K562 (cell line): ENCODE data around the gene DNAJC25. TPM values are rescaled to one million over a fixed set of nuclear protein-coding genes. Genes with fewer than 3 reads are reported as not detected.

Source experiments
- ATAC-seq: fragments of 200-7000 bp; cut with Tn5 transposase; 3 replicates; pipeline ENCODE4 v1.9.1; 2020; ENCODE audit warnings: moderate library complexity
- BruUV-seq: library from RNA; stranded (reverse); fragments of 400-500 nt; replicated peaks from 2 replicates; lab custom pipeline; 2021; lab: Mats Ljungman, UMichigan
- CTCF ChIA-PET: fragments of 300-600 bp; formaldehyde crosslinking; extraction: SDS; loops from one replicate; lab custom pipeline; 2021; ENCODE audit warnings: low intra/inter-chr PET ratio; lab: Yijun Ruan, JAX
- POLR2A ChIA-PET: fragments of 300-600, 350-650 bp; sonication (Branson Sonifier 250); formaldehyde crosslinking; extraction: SDS; loops from one replicate; lab custom pipeline; 2021; ENCODE audit warnings: antibody characterized with exemption, inconsistent platforms; lab: Yijun Ruan, JAX
- DNase-seq, 4 experiments: peaks; one replicate each; pipeline versions ENCODE4 v3.0.0 to v3.0.0-alpha.2; 2011 to 2018; ENCODE audit warnings: low spot score in 3 of 4, mixed read lengths in 3 of 4; ENCODE audit errors: extremely low read depth in 1 of 4
- FAIRE-seq: peaks from 2 replicates; lab custom pipeline; 2011; peaks lifted over from hg19 to GRCh38; lab: Jason Lieb, UNC
- H2AFZ ChIP-seq: 2 replicates; pipeline ENCODE4 v1.6.0; 2011; ENCODE audit warnings: low read depth, low read length, control low read depth, inconsistent platforms
- H3K27ac ChIP-seq: fragments of 200-600 bp; 3 replicates; pipeline ENCODE4 v1.8.0; 2011; ENCODE audit warnings: low read depth, mild to moderate bottlenecking, control low read depth, inconsistent platforms, low read length, moderate library complexity, mixed read lengths; ENCODE audit errors: extremely low read depth
- H3K27me3 ChIP-seq, 2 experiments: fragments of 300-600 bp in 1 of 2; 2 replicates in 1 of 2; 3 replicates in 1 of 2; pipeline versions ENCODE4 v1.6.0 to v1.8.0; 2011; ENCODE audit warnings: inconsistent platforms in 2 of 2, low read length in 2 of 2, mild to moderate bottlenecking in 1 of 2, mixed read lengths in 1 of 2, moderate library complexity in 1 of 2; ENCODE audit not compliant: control insufficient read depth in 2 of 2, insufficient read depth in 2 of 2
- H3K36me3 ChIP-seq: fragments of 300-600 bp; 3 replicates; pipeline ENCODE4 v1.8.0; 2011; ENCODE audit warnings: mild to moderate bottlenecking, low read length, inconsistent platforms; ENCODE audit not compliant: control insufficient read depth, insufficient read depth
- H3K4me1 ChIP-seq, 2 experiments: fragments of 200-600 bp in 1 of 2; replicated peaks in 1 of 2; 2 replicates in 1 of 2; 3 replicates in 1 of 2; pipeline versions ENCODE4 v1.5.1 to v1.8.0; 2011; ENCODE audit warnings: inconsistent platforms in 2 of 2, low read length in 2 of 2, mild to moderate bottlenecking in 1 of 2, mixed read lengths in 1 of 2, moderate library complexity in 1 of 2; ENCODE audit not compliant: control insufficient read depth in 2 of 2, insufficient read depth in 2 of 2
- H3K4me2 ChIP-seq: 2 replicates; pipeline ENCODE4 v1.6.1; 2011; ENCODE audit warnings: low read length, control low read depth, inconsistent platforms, mixed read lengths; ENCODE audit not compliant: insufficient read depth
- H3K4me3 ChIP-seq: fragments of 200-600 bp; sonication (generic), shearing (Covaris generic); 2 replicates; pipeline ENCODE4 v1.5.1; 2016; ENCODE audit warnings: control low read depth, inconsistent platforms
- H3K79me2 ChIP-seq: fragments of 200-600 bp; 3 replicates; pipeline ENCODE4 v1.8.0; 2011; ENCODE audit warnings: low read length, inconsistent platforms; ENCODE audit not compliant: control insufficient read depth, insufficient read depth
- H3K9ac ChIP-seq, 2 experiments: 2 replicates each; pipeline versions ENCODE4 v1.6.0 to v1.6.1; 2011; ENCODE audit warnings: low read depth in 2 of 2, low read length in 2 of 2, control low read depth in 1 of 2, inconsistent platforms in 1 of 2, mild to moderate bottlenecking in 1 of 2, mixed read lengths in 1 of 2; ENCODE audit not compliant: insufficient read depth in 1 of 2
- H3K9me1 ChIP-seq: one replicate; pipeline ENCODE4 v1.6.0; 2011; ENCODE audit warnings: inconsistent platforms, mild to moderate bottlenecking, low read length, moderate library complexity; ENCODE audit not compliant: control insufficient read depth, insufficient read depth
- H3K9me3 ChIP-seq: replicated peaks from 2 replicates; pipeline ENCODE4 v1.5.1; 2011; ENCODE audit warnings: low read depth, low read length, inconsistent platforms; ENCODE audit not compliant: control insufficient read depth, insufficient read depth
- H4K20me1 ChIP-seq: replicated peaks from 2 replicates; pipeline ENCODE4 v1.6.1; 2011; ENCODE audit warnings: low read length, inconsistent platforms, mixed read lengths; ENCODE audit not compliant: control insufficient read depth, insufficient read depth
- CC2D1A ChIP-seq: fragments of 450-650 bp; IDR thresholded peaks from 2 replicates; pipeline ENCODE4 v1.6.1; 2017; ENCODE audit warnings: mild to moderate bottlenecking
- FOS ChIP-seq: IDR thresholded peaks from 3 replicates; pipeline ENCODE4 v1.6.1; 2011; ENCODE audit not compliant: insufficient read length; ENCODE audit errors: extremely low read depth
- HDAC6 ChIP-seq: IDR thresholded peaks from 2 replicates; pipeline ENCODE4 v1.6.1; 2012; ENCODE audit warnings: low read depth, mild to moderate bottlenecking, control low read depth, inconsistent platforms, low read length, moderate library complexity
- MAZ ChIP-seq, 2 experiments: fragments of 450-650 bp in 1 of 2; sonication (generic) in 1 of 2; formaldehyde crosslinking; IDR thresholded peaks in 1 of 2; conservative IDR thresholded peaks in 1 of 2; 2 replicates each; pipeline versions ENCODE4 v1.4.0 to v1.5.0; 2020; ENCODE audit warnings: mild to moderate bottlenecking in 1 of 2, missing genetic modification reagents in 1 of 2
- SETDB1 ChIP-seq: IDR thresholded peaks from one replicate; pipeline ENCODE4 v1.6.1; 2012; ENCODE audit warnings: low read length, control low read depth, inconsistent platforms
- TEAD2 ChIP-seq: fragments of 450-650 bp; IDR thresholded peaks from 2 replicates; pipeline ENCODE4 v1.6.1; 2016; ENCODE audit warnings: missing genetic modification characterization, control low read depth, missing compliant biosample characterization
- THAP7 ChIP-seq: fragments of 250-450 bp; sonication (Bioruptor Pico); IDR thresholded peaks from 2 replicates; pipeline ENCODE4 v1.5.0; 2021
- ZBTB1 ChIP-seq: sonication (generic); formaldehyde crosslinking; IDR thresholded peaks from 2 replicates; pipeline ENCODE4 v1.8.1; 2023; ENCODE audit warnings: missing genetic modification reagents, low read depth, mild to moderate bottlenecking, borderline replicate concordance
- ZNF217 ChIP-seq: sonication (generic); formaldehyde crosslinking; IDR thresholded peaks from 2 replicates; pipeline ENCODE4 v1.8.0; 2022; ENCODE audit warnings: mild to moderate bottlenecking, missing genetic modification reagents
- WGBS: fragments of 100-300 bp; shearing (Covaris generic); methylation state at CpG from one replicate; pipeline ENCODE4 v1.1.6; 2016; ENCODE audit warnings: low coverage, mixed read lengths; ENCODE audit not compliant: insufficient coverage; ENCODE audit errors: missing lambda C conversion rate; 5-methylcytosine and 5-hydroxymethylcytosine counted together
- in situ Hi-C: fragments of 300-500 bp; cut with MboI; formaldehyde crosslinking; loops from 4 replicates; pipeline ENCODE4 v1.15.0; 2018; ENCODE audit warnings: inconsistent platforms, mixed read lengths
- intact Hi-C: fragments of 100-400 bp; cut with micrococcal nuclease; formaldehyde crosslinking; loops from 2 replicates; pipeline ENCODE4 v1.14.2; 2022
- polyA plus RNA-seq, 8 experiments: library from polyadenylated mRNA; depleted of rRNA in 4 of 8; stranded (reverse) in 5 of 8; unstranded in 3 of 8; fragments of >200 nt; fragmentation: Nextera tagmentation in 2 of 8; fragmentation: Illumina TruSeq in 1 of 8; extraction: Ambion mirVana in 2 of 8; extraction: Trizol in 1 of 8; gene quantifications; 2 replicates each; pipeline versions ENCODE4 v1.2.1 to v1.2.3, GENCODE V29; 2011 to 2014; ENCODE audit warnings: inconsistent platforms in 1 of 8, missing spikeins in 1 of 8
- total RNA-seq, 7 experiments: library from RNA; depleted of rRNA in 6 of 7; stranded (reverse); fragments of >200 nt in 6 of 7; fragmentation: Illumina TruSeq in 2 of 7; extraction: Trizol in 2 of 7; gene quantifications; 2 replicates each; pipeline versions ENCODE4 v1.2.1 to v1.2.3, GENCODE V29; 2011 to 2021; ENCODE audit warnings: low replicate concordance in 1 of 7
- TF ChIP-seq, protein P1 (sequence below): fragments of 250-450 bp; sonication (Bioruptor Pico); IDR thresholded peaks from 2 replicates; pipeline ENCODE4 v1.5.0; 2022; ENCODE audit warnings: mild to moderate bottlenecking
- TF ChIP-seq, protein P2 (sequence below): sonication (generic); formaldehyde crosslinking; IDR thresholded peaks from 2 replicates; pipeline ENCODE4 v1.4.0; 2020; ENCODE audit warnings: mild to moderate bottlenecking, missing genetic modification reagents

The DNAJC25 gene
- total and polyA plus RNA-seq, 9 of the 15 experiments (the other 6 are each of a cell fraction or from before 2014, with no cell fraction given) = 3.7 to 11.2 (median 7.1) TPM

DNA sequence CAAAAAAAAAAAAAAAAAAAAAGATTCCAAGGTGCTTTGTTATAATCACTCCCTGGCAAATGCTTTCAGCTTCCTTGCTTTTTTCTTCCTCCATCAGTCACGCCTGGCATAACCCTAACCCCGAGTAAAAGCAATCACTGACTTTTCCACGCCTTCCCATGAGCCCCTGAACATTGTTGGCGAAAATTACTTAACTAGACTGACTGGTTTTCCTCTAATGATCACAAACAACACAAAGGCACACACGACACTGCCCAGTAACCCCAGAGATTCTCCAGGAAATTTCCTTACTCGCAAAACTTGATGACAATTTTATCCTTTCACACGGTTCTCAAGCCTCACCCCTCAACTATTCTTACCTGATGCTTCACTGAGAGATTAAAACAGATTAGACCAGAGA, 20.3 kb upstream of the DNAJC25 start:
- ChIA-PET CTCF (no interaction called here), POLR2A (no interaction called here)
- Histone ChIP-seq H3K79me2 (no peaks in the 10 kb centered on the region), H3K36me3 (no peaks in the 10 kb centered on the region), H3K27me3 (peaks cover 45 to 46% of the 10 kb centered on the region in 2 experiments), H3K4me1 (no peaks in the 10 kb centered on the region), H3K9ac (no peak overlapping the region), H3K9me1 (no peaks in the 10 kb centered on the region), H3K27ac (no peak overlapping the region), H4K20me1 (no peaks in the 10 kb centered on the region), H3K9me3 (no peaks in the 10 kb centered on the region), H2AFZ (no peak overlapping the region), H3K4me2 (no peak overlapping the region), H3K4me3 (no peak overlapping the region)
- TF ChIP-seq HDAC6 = no peak
- TF ChIP-seq, protein P1, sequence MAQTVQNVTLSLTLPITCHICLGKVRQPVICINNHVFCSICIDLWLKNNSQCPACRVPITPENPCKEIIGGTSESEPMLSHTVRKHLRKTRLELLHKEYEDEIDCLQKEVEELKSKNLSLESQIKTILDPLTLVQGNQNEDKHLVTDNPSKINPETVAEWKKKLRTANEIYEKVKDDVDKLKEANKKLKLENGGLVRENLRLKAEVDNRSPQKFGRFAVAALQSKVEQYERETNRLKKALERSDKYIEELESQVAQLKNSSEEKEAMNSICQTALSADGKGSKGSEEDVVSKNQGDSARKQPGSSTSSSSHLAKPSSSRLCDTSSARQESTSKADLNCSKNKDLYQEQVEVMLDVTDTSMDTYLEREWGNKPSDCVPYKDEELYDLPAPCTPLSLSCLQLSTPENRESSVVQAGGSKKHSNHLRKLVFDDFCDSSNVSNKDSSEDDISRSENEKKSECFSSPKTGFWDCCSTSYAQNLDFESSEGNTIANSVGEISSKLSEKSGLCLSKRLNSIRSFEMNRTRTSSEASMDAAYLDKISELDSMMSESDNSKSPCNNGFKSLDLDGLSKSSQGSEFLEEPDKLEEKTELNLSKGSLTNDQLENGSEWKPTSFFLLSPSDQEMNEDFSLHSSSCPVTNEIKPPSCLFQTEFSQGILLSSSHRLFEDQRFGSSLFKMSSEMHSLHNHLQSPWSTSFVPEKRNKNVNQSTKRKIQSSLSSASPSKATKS (CRISPR knock-in tag) = no peak
- TF ChIP-seq MAZ (CRISPR knock-in tag; conservative IDR thresholded peaks at IDR 0.05 in 1 of 2, IDR thresholded peaks at IDR 0.05 in 1 of 2) = no peak
- TF ChIP-seq THAP7 (CRISPR knock-in tag) = no peak
- no peak for TF ChIP-seq TEAD2 (tag)
- TF ChIP-seq ZNF217 (CRISPR knock-in tag) = no peak
- TF ChIP-seq, protein P2, sequence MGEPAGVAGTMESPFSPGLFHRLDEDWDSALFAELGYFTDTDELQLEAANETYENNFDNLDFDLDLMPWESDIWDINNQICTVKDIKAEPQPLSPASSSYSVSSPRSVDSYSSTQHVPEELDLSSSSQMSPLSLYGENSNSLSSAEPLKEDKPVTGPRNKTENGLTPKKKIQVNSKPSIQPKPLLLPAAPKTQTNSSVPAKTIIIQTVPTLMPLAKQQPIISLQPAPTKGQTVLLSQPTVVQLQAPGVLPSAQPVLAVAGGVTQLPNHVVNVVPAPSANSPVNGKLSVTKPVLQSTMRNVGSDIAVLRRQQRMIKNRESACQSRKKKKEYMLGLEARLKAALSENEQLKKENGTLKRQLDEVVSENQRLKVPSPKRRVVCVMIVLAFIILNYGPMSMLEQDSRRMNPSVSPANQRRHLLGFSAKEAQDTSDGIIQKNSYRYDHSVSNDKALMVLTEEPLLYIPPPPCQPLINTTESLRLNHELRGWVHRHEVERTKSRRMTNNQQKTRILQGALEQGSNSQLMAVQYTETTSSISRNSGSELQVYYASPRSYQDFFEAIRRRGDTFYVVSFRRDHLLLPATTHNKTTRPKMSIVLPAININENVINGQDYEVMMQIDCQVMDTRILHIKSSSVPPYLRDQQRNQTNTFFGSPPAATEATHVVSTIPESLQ (CRISPR knock-in tag) = no peak
- TF ChIP-seq SETDB1 = no peak
- TF ChIP-seq CC2D1A = no peak
- no peak for TF ChIP-seq ZBTB1 (CRISPR knock-in tag)
- no peak for TF ChIP-seq FOS
- FAIRE-seq (no peak), DNase-seq (no peak), ATAC-seq (no peak)
- in situ Hi-C loops = no loop called here
- intact Hi-C loops = no loop called here
- WGBS = 2% methylated on average over 7 of the region's 7 CpGs
- BruUV-seq = no TSS peak
